GM23248 (cell line): ENCODE results near the gene NEDD4L. TPM values are rescaled to one million over a fixed set of nuclear protein-coding genes. Genes with fewer than 3 reads are reported as not detected.

ENCODE experiments used
- DNase-seq: peaks from one replicate; pipeline ENCODE4 v3.0.0-alpha.2; 2015
- H2AFZ ChIP-seq: fragments of 200-600 bp; sonication (generic); 2 replicates; pipeline ENCODE4 v1.6.1; 2016; ENCODE audit warnings: antibody characterized with exemption
- H3F3A ChIP-seq: fragments of 200-600 bp; sonication (generic); 2 replicates; pipeline ENCODE4 v1.6.1; 2016; ENCODE audit warnings: mild to moderate bottlenecking, antibody characterized with exemption, mixed run types; ENCODE audit not compliant: insufficient read depth
- H3K27ac ChIP-seq: fragments of 200-600 bp; sonication (generic); 2 replicates; pipeline ENCODE4 v1.5.1; 2016; ENCODE audit warnings: mild to moderate bottlenecking
- H3K27me3 ChIP-seq: fragments of 200-600 bp; sonication (generic); replicated peaks from 2 replicates; pipeline ENCODE4 v1.6.1; 2016; ENCODE audit warnings: mild to moderate bottlenecking; ENCODE audit not compliant: insufficient read depth
- H3K36me3 ChIP-seq: fragments of 200-600 bp; sonication (generic); 2 replicates; pipeline ENCODE4 v1.6.1; 2016; ENCODE audit warnings: low read depth, mild to moderate bottlenecking
- H3K4me1 ChIP-seq: fragments of 200-600 bp; sonication (generic); 2 replicates; pipeline ENCODE4 v1.6.1; 2016; ENCODE audit warnings: mild to moderate bottlenecking; ENCODE audit not compliant: insufficient read depth
- H3K4me2 ChIP-seq: fragments of 200-600 bp; sonication (generic); one replicate; pipeline ENCODE4 v1.6.1; 2016; ENCODE audit warnings: mild to moderate bottlenecking; ENCODE audit not compliant: unreplicated experiment
- H3K4me3 ChIP-seq: fragments of 200-600 bp; sonication (generic); 2 replicates; pipeline ENCODE4 v1.5.1; 2016; ENCODE audit warnings: mild to moderate bottlenecking
- H3K79me2 ChIP-seq: fragments of 200-600 bp; sonication (generic); 2 replicates; pipeline ENCODE4 v1.6.1; 2016; ENCODE audit warnings: mild to moderate bottlenecking; ENCODE audit not compliant: insufficient read depth
- H3K9ac ChIP-seq: fragments of 200-600 bp; sonication (generic); 2 replicates; pipeline ENCODE4 v1.6.1; 2016; ENCODE audit warnings: mild to moderate bottlenecking
- H3K9me2 ChIP-seq: fragments of 200-600 bp; sonication (generic); 2 replicates; pipeline ENCODE4 v1.6.1; 2016; ENCODE audit warnings: mixed run types, mild to moderate bottlenecking, moderate library complexity; ENCODE audit not compliant: insufficient read depth
- H3K9me3 ChIP-seq: fragments of 200-600 bp; sonication (generic); one replicate; pipeline ENCODE4 v1.6.1; 2017; ENCODE audit warnings: low read depth
- H4K20me1 ChIP-seq: fragments of 200-600 bp; sonication (generic); 2 replicates; pipeline ENCODE4 v1.6.0; 2016; ENCODE audit not compliant: insufficient read depth
- EZH2 ChIP-seq: fragments of 200-600 bp; sonication (generic); IDR thresholded peaks from 2 replicates; pipeline ENCODE4 v1.6.1; 2018; ENCODE audit warnings: antibody characterized with exemption, mild to moderate bottlenecking; ENCODE audit not compliant: insufficient read depth, poor library complexity, severe bottlenecking
- EZH2phosphoT487 ChIP-seq: fragments of 200-600 bp; sonication (generic); IDR thresholded peaks from 2 replicates; pipeline ENCODE4 v1.6.1; 2018; ENCODE audit warnings: antibody characterized with exemption, moderate library complexity, mild to moderate bottlenecking, low read depth; ENCODE audit not compliant: insufficient read depth
- WGBS, 2 experiments: methylation state at CpG; one replicate each; pipeline ENCODE4 v1.1.6; 2015 to 2017; ENCODE audit warnings: low lambda C conversion rate in 2 of 2, low coverage in 1 of 2; ENCODE audit errors: missing lambda C conversion rate in 2 of 2; 5-methylcytosine and 5-hydroxymethylcytosine counted together
- in situ Hi-C: fragments of 300-500 bp; cut with MboI; formaldehyde crosslinking; loops from 2 replicates; pipeline ENCODE4 v1.15.0; 2020
- polyA plus RNA-seq: library from polyadenylated mRNA; unstranded; fragments of >200 nt; fragmentation: Nextera tagmentation; extraction: Ambion mirVana; gene quantifications from 2 replicates; pipeline ENCODE4 v1.2.1, GENCODE V29; 2016
- total RNA-seq: library from RNA; depleted of rRNA; stranded (reverse); fragments of >200 nt; shearing (Covaris generic); gene quantifications from 2 replicates; pipeline ENCODE4 v1.2.3, GENCODE V29; 2014

NEDD4L gene
- total and polyA plus RNA-seq, 2 experiments from 2014 or later: 3.7 to 6.1 TPM

DNA sequence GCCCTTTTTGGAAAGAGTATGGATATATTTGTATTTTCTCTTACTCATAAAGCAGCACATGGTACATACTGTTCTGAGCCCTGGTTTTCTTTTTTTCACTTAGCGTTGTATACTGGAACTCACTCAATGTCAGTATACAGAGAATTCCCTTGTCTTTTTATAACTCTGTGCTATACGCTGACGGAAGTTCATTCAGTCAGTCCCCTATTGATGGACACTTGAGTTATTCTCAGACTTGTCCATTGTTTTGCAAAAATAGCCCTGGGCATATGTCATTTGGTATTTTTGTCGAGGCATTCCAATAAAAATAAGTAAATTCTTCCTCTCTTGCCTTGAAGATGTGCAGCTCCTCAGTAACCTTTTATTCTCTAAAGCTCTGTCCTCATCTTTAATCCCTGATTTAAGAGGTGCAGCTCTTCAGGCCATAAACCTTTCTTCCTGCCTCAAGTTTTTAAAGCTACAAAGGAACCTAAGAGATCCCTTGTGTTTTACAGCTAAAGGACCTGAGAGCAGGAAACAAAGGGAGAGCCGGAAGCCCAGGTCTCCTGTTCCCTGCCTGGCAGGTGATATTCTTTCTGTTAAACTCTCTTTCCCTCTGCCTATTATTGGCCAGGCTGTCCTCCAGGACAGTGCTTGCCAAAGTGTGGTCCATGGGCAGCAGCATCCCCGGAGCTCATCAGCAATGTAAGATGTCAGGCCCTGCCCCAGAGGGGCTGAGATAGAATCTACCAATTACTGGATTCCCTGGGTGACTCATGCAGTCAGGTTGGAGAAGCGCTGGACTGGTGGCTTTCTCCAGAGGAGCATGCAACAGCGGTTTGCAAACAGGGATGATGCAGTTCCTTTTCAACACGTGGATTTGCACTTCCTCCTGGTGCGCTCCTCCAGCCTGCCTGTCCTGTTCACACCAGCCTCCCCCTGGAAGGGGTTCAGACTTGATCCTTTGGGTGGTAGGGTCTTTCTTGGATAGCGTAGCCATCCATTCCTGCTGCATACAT, 158.0 kb downstream of the NEDD4L start:
- 82% methylated on average over 11 of the region's 11 CpGs for WGBS, 2 experiments
- Histone ChIP-seq H3K9ac (no peak overlapping the region), H3K4me1 (peaks cover 34% of the 10 kb centered on the region), H3K9me3 (no peaks in the 10 kb centered on the region), H3K36me3 (no peaks in the 10 kb centered on the region), H2AFZ (no peak overlapping the region), H3K4me3 (no peak overlapping the region), H3K27ac (no peak overlapping the region), H4K20me1 (no peaks in the 10 kb centered on the region), H3F3A (peaks cover 20% of the 10 kb centered on the region), H3K4me2 (no peak overlapping the region), H3K79me2 (no peaks in the 10 kb centered on the region), H3K27me3 (no peaks in the 10 kb centered on the region), H3K9me2 (no peaks in the 10 kb centered on the region)
- in situ Hi-C loops: no loop called here
- TF ChIP-seq EZH2 (no peak), EZH2phosphoT487 (no peak)
- peak; percentile 61 for DNase-seq

DNA sequence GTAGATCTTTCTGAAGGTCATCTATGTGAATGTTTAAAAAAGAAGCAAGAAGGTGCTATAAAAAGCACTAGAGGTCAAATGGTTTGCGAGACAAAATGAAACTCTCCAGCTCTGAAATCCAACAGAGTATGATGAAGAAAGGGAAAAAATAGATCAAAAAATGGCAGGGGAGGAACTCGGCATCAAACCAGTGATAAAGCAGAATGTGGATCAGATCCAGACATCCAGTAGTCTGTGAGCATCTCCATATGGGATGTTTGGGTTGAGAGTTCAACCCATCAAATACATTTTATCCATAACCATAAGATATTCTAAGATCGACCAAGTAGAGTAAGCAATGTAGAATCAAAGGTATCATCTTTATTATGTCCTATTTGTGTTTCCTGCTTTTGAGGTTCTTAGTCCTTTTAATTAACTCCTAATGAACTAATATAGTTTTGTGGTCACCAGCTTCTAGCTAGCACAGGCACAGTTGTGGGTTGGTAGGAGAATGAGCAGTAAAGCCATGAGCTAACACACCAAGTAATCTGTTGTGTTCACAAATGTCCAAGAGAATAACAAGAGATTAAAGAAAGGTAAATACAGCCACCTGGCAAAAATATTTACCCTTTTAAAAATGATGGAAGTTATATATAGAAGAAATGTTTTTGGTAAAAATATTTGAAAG, 160.9 kb downstream of the NEDD4L start:
- peak overlapping the region; percentile 37 for H3K4me2 ChIP-seq
- H3F3A ChIP-seq: peaks cover 32% of the 10 kb centered on the region
- peak overlapping the region; percentile 67 for H3K27ac ChIP-seq
- H3K36me3 ChIP-seq: no peaks in the 10 kb centered on the region
- in situ Hi-C loops: no loop called here
- TF ChIP-seq EZH2: no peak
- TF ChIP-seq EZH2phosphoT487: no peak
- H3K9ac ChIP-seq: no peak overlapping the region
- no peaks in the 10 kb centered on the region for H4K20me1 ChIP-seq
- H2AFZ ChIP-seq: 0 out of 2 replicates have a peak overlapping the region, but pooled peaks have one; percentile 13
- H3K9me2 ChIP-seq: no peaks in the 10 kb centered on the region
- no peaks in the 10 kb centered on the region for H3K79me2 ChIP-seq
- no peaks in the 10 kb centered on the region for H3K9me3 ChIP-seq
- peaks cover 55% of the 10 kb centered on the region for H3K4me1 ChIP-seq
- 72 to 73% methylated on average over 3 of the region's 3 CpGs for WGBS, 2 experiments
- H3K27me3 ChIP-seq: no peaks in the 10 kb centered on the region
- no peak overlapping the region for H3K4me3 ChIP-seq
- no peak for DNase-seq

- in situ Hi-C loops: no loop called here
- H3K9ac ChIP-seq: no peak overlapping the region
- peak overlapping the region; percentile 37 for H3K4me2 ChIP-seq
- H3K4me1 ChIP-seq: peaks cover 56% of the 10 kb centered on the region
- no peaks in the 10 kb centered on the region for H4K20me1 ChIP-seq
- 73 to 74% methylated on average over 6 of the region's 6 CpGs for WGBS, 2 experiments
- H3K27me3 ChIP-seq: no peaks in the 10 kb centered on the region
- H3K36me3 ChIP-seq: no peaks in the 10 kb centered on the region
- no peaks in the 10 kb centered on the region for H3K9me2 ChIP-seq
- DNase-seq: peak; percentile 87
- no peak overlapping the region for H3K4me3 ChIP-seq
- peak overlapping the region; percentile 67 for H3K27ac ChIP-seq
- no peaks in the 10 kb centered on the region for H3K9me3 ChIP-seq
- no peaks in the 10 kb centered on the region for H3K79me2 ChIP-seq
- 0 out of 2 replicates have a peak overlapping the region, but pooled peaks have one; percentile 13 for H2AFZ ChIP-seq
- no peak for TF ChIP-seq EZH2
- TF ChIP-seq EZH2phosphoT487: no peak
- peaks cover 32% of the 10 kb centered on the region for H3F3A ChIP-seq
Observed at GRCh38 chr18:58205443-58206160, 161.6 kb downstream of the NEDD4L start.
